Loucy (cell line): ENCODE measurements around the gene PCSK2.

Experiments
- H2AFZ ChIP-seq: fragments of 200-600 bp; sonication (generic); 2 replicates; pipeline ENCODE4 v1.6.0; 2016; ENCODE audit warnings: antibody characterized with exemption, mild to moderate bottlenecking, low read length, moderate library complexity
- H3F3A ChIP-seq: fragments of 200-600 bp; 2 replicates; pipeline ENCODE4 v1.6.0; 2016; ENCODE audit warnings: antibody characterized with exemption, low read depth, mild to moderate bottlenecking
- H3K27me3 ChIP-seq: fragments of 200-600 bp; sonication (generic); 2 replicates; pipeline ENCODE4 v1.6.1; 2014; ENCODE audit warnings: low read length, mild to moderate bottlenecking; ENCODE audit not compliant: insufficient read depth, poor library complexity, severe bottlenecking
- H3K36me3 ChIP-seq: fragments of 200-600 bp; sonication (generic); 2 replicates; pipeline ENCODE4 v1.6.1; 2016; ENCODE audit warnings: low read length; ENCODE audit not compliant: insufficient read depth
- H3K4me1 ChIP-seq: fragments of 200-600 bp; sonication (generic); 2 replicates; pipeline ENCODE4 v1.5.1; 2014; ENCODE audit warnings: low read length, mild to moderate bottlenecking; ENCODE audit not compliant: insufficient read depth, poor library complexity, severe bottlenecking
- H3K4me2 ChIP-seq: fragments of 200-600 bp; sonication (generic); 2 replicates; pipeline ENCODE4 v1.6.0; 2014; ENCODE audit warnings: antibody characterized with exemption, low read length, low read depth, mild to moderate bottlenecking; ENCODE audit not compliant: poor library complexity, severe bottlenecking
- H3K4me3 ChIP-seq: fragments of 200-600 bp; sonication (generic); 2 replicates; pipeline ENCODE4 v1.5.1; 2014; ENCODE audit warnings: low read length, mild to moderate bottlenecking, mixed read lengths; ENCODE audit not compliant: poor library complexity, severe bottlenecking
- H3K79me2 ChIP-seq: fragments of 200-600 bp; sonication (generic); 2 replicates; pipeline ENCODE4 v1.6.1; 2014; ENCODE audit warnings: low read length; ENCODE audit not compliant: insufficient read depth
- H3K9ac ChIP-seq: fragments of 200-600 bp; sonication (generic); 2 replicates; pipeline ENCODE4 v1.6.0; 2014; ENCODE audit warnings: mild to moderate bottlenecking, low read depth, low read length, moderate library complexity; ENCODE audit not compliant: poor library complexity, severe bottlenecking
- H3K9me2 ChIP-seq: fragments of 200-600 bp; sonication (generic); replicated peaks from 2 replicates; pipeline ENCODE4 v1.6.1; 2016; ENCODE audit warnings: low read depth, low read length, mixed read lengths
- H3K9me3 ChIP-seq: fragments of 200-600 bp; sonication (generic); 2 replicates; pipeline ENCODE4 v1.6.1; 2014; ENCODE audit warnings: mild to moderate bottlenecking, antibody characterized with exemption, low read length, low read depth; ENCODE audit not compliant: insufficient read depth
- H4K20me1 ChIP-seq: fragments of 200-600 bp; sonication (generic); 2 replicates; pipeline ENCODE4 v1.6.0; 2014; ENCODE audit warnings: antibody characterized with exemption, low read length, mild to moderate bottlenecking; ENCODE audit not compliant: insufficient read depth, poor library complexity, severe bottlenecking
- CTCF ChIP-seq: fragments of 200-600 bp; sonication (generic); conservative IDR thresholded peaks from 2 replicates; pipeline ENCODE4 v1.5.1; 2014; ENCODE audit warnings: mild to moderate bottlenecking, antibody characterized with exemption, low read length
- EZH2phosphoT487 ChIP-seq: fragments of 200-600 bp; IDR thresholded peaks from 2 replicates; pipeline ENCODE4 v1.6.1; 2018; ENCODE audit warnings: antibody characterized with exemption, mild to moderate bottlenecking, moderate library complexity, borderline replicate concordance

The PCSK2 gene

DNA sequence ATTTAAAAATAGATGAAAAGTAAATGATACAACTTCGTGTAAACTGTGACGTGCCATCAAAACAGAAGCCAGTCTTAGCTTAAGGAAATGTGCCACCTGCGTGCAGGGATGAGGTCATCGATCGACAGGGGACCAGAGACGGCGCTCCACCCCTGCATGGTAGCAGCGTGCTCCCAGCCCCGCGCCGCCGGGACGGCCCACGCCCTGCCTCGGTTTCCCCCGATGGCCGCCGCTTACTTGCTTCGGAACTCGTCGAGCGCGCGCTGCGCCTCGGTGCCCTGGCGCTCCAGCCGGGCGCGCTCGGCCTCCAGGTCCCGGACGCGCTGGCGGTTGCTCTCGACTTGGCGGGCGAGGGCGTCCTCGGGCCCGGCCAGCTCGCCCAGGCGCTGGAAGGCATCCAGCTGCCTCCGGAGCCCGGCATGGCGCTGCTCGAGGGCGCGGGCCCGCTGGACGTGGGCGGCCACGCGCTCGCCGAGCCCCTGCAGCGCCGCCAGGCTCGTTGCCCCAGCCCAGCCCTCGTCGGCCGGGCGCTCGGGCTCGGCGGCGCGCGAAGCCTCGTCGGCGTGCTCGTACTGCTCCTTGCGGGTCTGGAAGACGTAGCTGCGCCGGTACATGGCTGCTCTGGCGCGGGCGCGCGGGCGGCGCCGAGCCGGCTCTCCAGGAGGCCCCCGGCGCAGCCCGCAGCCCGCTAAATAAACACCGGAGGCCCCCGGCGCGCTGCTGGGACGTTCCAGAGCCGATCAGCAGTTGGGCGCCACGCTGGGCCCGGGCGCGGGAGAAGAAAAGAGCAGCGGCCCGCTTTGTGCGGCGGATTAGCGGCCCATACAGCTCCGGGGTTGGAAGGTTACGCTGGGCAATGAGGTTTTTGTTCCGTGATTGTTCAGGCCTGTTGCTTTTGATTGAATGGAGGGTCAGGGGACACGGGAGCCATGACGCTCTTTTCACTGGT, 304.1 kb downstream of the PCSK2 start, which contains the start of gene BFSP1:
Gene BFSP1 (minus strand): TSS at position 664 of the 949 bp plus-strand sequence. CDS start 50 bp downstream, at position 614.
- Histone ChIP-seq H3K4me3 (peak within 1 kb of the TSS; percentile 77), H3K79me2 (no peaks in the 10 kb centered on the region), H3K36me3 (no peaks in the 10 kb centered on the region), H3K4me1 (peaks cover 18% of the 10 kb centered on the region), H3K4me2 (peak within 1 kb of the TSS; percentile 60), H3K9ac (peak within 1 kb of the TSS; percentile 85), H2AFZ (peak within 1 kb of the TSS; percentile 84), H4K20me1 (no peaks in the 10 kb centered on the region), H3F3A (no peaks in the 10 kb centered on the region), H3K9me2 (no peaks in the 10 kb centered on the region), H3K27me3 (no peaks in the 10 kb centered on the region), H3K9me3 (no peaks in the 10 kb centered on the region)
- no peak for TF ChIP-seq EZH2phosphoT487
- TF ChIP-seq CTCF: no peak

- peak overlapping the region; percentile 77 for H3K4me3 ChIP-seq
- peak overlapping the region; percentile 84 for H2AFZ ChIP-seq
- H3K9me3 ChIP-seq: no peaks in the 10 kb centered on the region
- H3K36me3 ChIP-seq: no peaks in the 10 kb centered on the region
- H3K9me2 ChIP-seq: no peaks in the 10 kb centered on the region
- peak overlapping the region; percentile 60 for H3K4me2 ChIP-seq
- TF ChIP-seq EZH2phosphoT487 (no peak), CTCF (no peak)
- no peaks in the 10 kb centered on the region for H3K79me2 ChIP-seq
- H4K20me1 ChIP-seq: no peaks in the 10 kb centered on the region
- peaks cover 18% of the 10 kb centered on the region for H3K4me1 ChIP-seq
- H3K27me3 ChIP-seq: no peaks in the 10 kb centered on the region
- H3K9ac ChIP-seq: peak overlapping the region; percentile 85
- H3F3A ChIP-seq: no peaks in the 10 kb centered on the region
Measured at GRCh38 chr20:17531665-17532025, 304.8 kb downstream of the PCSK2 start.

DNA sequence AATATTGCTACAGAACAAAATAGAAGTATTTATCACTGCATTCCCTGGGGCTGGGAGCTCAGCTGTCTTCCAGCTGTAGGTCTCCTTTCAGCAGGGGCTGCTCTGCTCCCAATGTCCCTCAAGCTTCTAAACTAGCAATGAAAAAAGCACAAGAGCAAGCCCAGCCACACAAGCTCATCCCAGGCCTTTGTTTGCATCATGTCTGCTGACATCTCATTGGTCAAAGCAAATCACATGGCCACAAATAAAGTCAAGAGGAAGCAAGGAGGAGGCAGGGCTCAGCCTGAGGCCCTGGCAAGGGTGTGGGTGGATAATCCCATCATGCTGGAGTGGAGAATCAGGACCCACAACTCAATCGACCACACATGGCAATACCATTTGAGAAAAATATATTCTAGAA, 306.6 kb downstream of the PCSK2 start:
- Histone ChIP-seq H3K27me3 (no peaks in the 10 kb centered on the region), H3K9me2 (no peaks in the 10 kb centered on the region), H2AFZ (peak overlapping the region; percentile 81), H3K4me2 (peak overlapping the region; percentile 33), H3K36me3 (no peaks in the 10 kb centered on the region), H3K4me1 (peaks cover 18% of the 10 kb centered on the region), H3K9me3 (no peaks in the 10 kb centered on the region), H3K79me2 (no peaks in the 10 kb centered on the region), H3K4me3 (no peak overlapping the region), H4K20me1 (no peaks in the 10 kb centered on the region), H3K9ac (peak overlapping the region; percentile 10), H3F3A (no peaks in the 10 kb centered on the region)
- TF ChIP-seq EZH2phosphoT487: no peak
